K562 (cell line): ENCODE measurements around the gene RASGEF1C. TPM values are rescaled to one million over a fixed set of nuclear protein-coding genes. Genes with fewer than 3 reads are reported as not detected.

ENCODE experiments used
- CBX2 ChIP-seq: fragments of 200-600 bp; sonication (generic); IDR thresholded peaks from one replicate; pipeline ENCODE4 v1.6.1; 2012; ENCODE audit warnings: mild to moderate bottlenecking, low read length, inconsistent platforms; ENCODE audit not compliant: insufficient read depth, poor library complexity, severe bottlenecking
- CHD4 ChIP-seq: fragments of 200-600 bp; sonication (generic); IDR thresholded peaks from 3 replicates; pipeline ENCODE4 v1.6.1; 2012; ENCODE audit warnings: low read depth, mild to moderate bottlenecking, mixed read lengths, low read length, inconsistent platforms; ENCODE audit not compliant: insufficient read depth, insufficient replicate concordance, poor library complexity, severe bottlenecking
- COPS2 ChIP-seq: fragments of 450-650 bp; conservative IDR thresholded peaks from 2 replicates; pipeline ENCODE4 v1.6.1; 2016; ENCODE audit warnings: mild to moderate bottlenecking, moderate library complexity
- CXXC5 ChIP-seq: fragments of 250-450 bp; sonication (Bioruptor Pico); IDR thresholded peaks from 2 replicates; pipeline ENCODE4 v1.8.0; 2022; ENCODE audit warnings: inconsistent platforms, mild to moderate bottlenecking, moderate library complexity
- ELF1 ChIP-seq: fragments of 200-800 bp; sonication (Bioruptor generic); IDR thresholded peaks from 2 replicates; pipeline ENCODE4 v1.6.1; 2016; ENCODE audit warnings: missing genetic modification characterization, missing compliant biosample characterization
- FOXJ3 ChIP-seq: sonication (generic); formaldehyde crosslinking; IDR thresholded peaks from 2 replicates; pipeline ENCODE4 v1.4.0; 2020; ENCODE audit warnings: mild to moderate bottlenecking, missing genetic modification reagents
- HCFC1 ChIP-seq: IDR thresholded peaks from 2 replicates; pipeline ENCODE4 v1.6.1; 2012; ENCODE audit warnings: low read depth, low read length, improper control_type of control experiment
- HDAC6 ChIP-seq: IDR thresholded peaks from 2 replicates; pipeline ENCODE4 v1.6.1; 2012; ENCODE audit warnings: low read depth, mild to moderate bottlenecking, control low read depth, inconsistent platforms, low read length, moderate library complexity
- MCM3 ChIP-seq: fragments of 450-650 bp; IDR thresholded peaks from 2 replicates; pipeline ENCODE4 v1.6.1; 2016
- MEF2D ChIP-seq: conservative IDR thresholded peaks from 2 replicates; pipeline ENCODE4 v1.6.1; 2016; ENCODE audit warnings: low read depth, missing genetic modification characterization, missing compliant biosample characterization
- MTA1 ChIP-seq: fragments of 450-650 bp; IDR thresholded peaks from 2 replicates; pipeline ENCODE4 v1.6.1; 2017; ENCODE audit warnings: borderline replicate concordance
- NCOR1 ChIP-seq: fragments of 450-650 bp; IDR thresholded peaks from 2 replicates; pipeline ENCODE4 v1.6.1; 2016; ENCODE audit warnings: mild to moderate bottlenecking, moderate library complexity
- POLR2G ChIP-seq: fragments of 200-400 bp; formaldehyde crosslinking; IDR thresholded peaks from 2 replicates; pipeline ENCODE4 v1.6.1; 2017; ENCODE audit warnings: low read depth, mild to moderate bottlenecking, antibody characterized with exemption, low read length, moderate library complexity
- PURB ChIP-seq: sonication (generic); formaldehyde crosslinking; IDR thresholded peaks from 2 replicates; pipeline ENCODE4 v1.9.0; 2021; ENCODE audit warnings: low read depth, mild to moderate bottlenecking, missing genetic modification reagents
- RFX5 ChIP-seq: IDR thresholded peaks from 2 replicates; pipeline ENCODE4 v1.6.1; 2011; ENCODE audit warnings: low read depth, mild to moderate bottlenecking, improper control_type of control experiment, low read length
- SIRT6 ChIP-seq: IDR thresholded peaks from one replicate; pipeline ENCODE4 v1.6.1; 2012; ENCODE audit warnings: low read depth, mild to moderate bottlenecking, control low read depth, inconsistent platforms, low read length, moderate library complexity
- STAT5A ChIP-seq: IDR thresholded peaks from 2 replicates; pipeline ENCODE4 v1.6.1; 2012; ENCODE audit warnings: low read length, inconsistent platforms, borderline replicate concordance
- TAF7 ChIP-seq: fragments of 450-650 bp; IDR thresholded peaks from 2 replicates; pipeline ENCODE4 v1.6.1; 2016; ENCODE audit warnings: missing genetic modification characterization, missing compliant biosample characterization
- TCFL5 ChIP-seq: fragments of 250-450 bp; sonication (Bioruptor Pico); conservative IDR thresholded peaks from 2 replicates; pipeline ENCODE4 v1.6.1; 2021; ENCODE audit warnings: mild to moderate bottlenecking, moderate library complexity, matching md5 sums
- ZBTB2 ChIP-seq: fragments of 450-650 bp; IDR thresholded peaks from 2 replicates; pipeline ENCODE4 v1.6.1; 2016; ENCODE audit warnings: antibody characterized with exemption
- ZNF24 ChIP-seq: fragments of 450-650 bp; IDR thresholded peaks from 2 replicates; pipeline ENCODE4 v1.6.1; 2016
- ZNF436 ChIP-seq: fragments of 250-450, 450-650 bp; sonication (Bioruptor Pico); formaldehyde crosslinking; IDR thresholded peaks from 2 replicates; pipeline ENCODE4 v1.7.0; 2020; ENCODE audit warnings: mild to moderate bottlenecking
- ZNF445 ChIP-seq: fragments of 250-450 bp; sonication (Bioruptor Pico); IDR thresholded peaks from 2 replicates; pipeline ENCODE4 v1.4.0; 2020; ENCODE audit warnings: low read depth, mild to moderate bottlenecking, moderate library complexity
- ZNF584 ChIP-seq: fragments of 200-800 bp; sonication (Bioruptor generic); IDR thresholded peaks from 2 replicates; pipeline ENCODE4 v1.6.1; 2016; ENCODE audit warnings: low read depth, mild to moderate bottlenecking, missing genetic modification characterization, missing compliant biosample characterization
- ZNF764 ChIP-seq: fragments of 250-450 bp; sonication (Bioruptor Pico); IDR thresholded peaks from 2 replicates; pipeline ENCODE4 v1.4.0; 2020; ENCODE audit warnings: low read depth, mild to moderate bottlenecking, moderate library complexity
- polyA plus RNA-seq, 8 experiments: library from polyadenylated mRNA; depleted of rRNA in 4 of 8; stranded (reverse) in 5 of 8; unstranded in 3 of 8; fragments of >200 nt; fragmentation: Nextera tagmentation in 2 of 8; fragmentation: Illumina TruSeq in 1 of 8; extraction: Ambion mirVana in 2 of 8; extraction: Trizol in 1 of 8; gene quantifications; 2 replicates each; pipeline versions ENCODE4 v1.2.1 to v1.2.3, GENCODE V29; 2011 to 2014; ENCODE audit warnings: inconsistent platforms in 1 of 8, missing spikeins in 1 of 8
- total RNA-seq, 7 experiments: library from RNA; depleted of rRNA in 6 of 7; stranded (reverse); fragments of >200 nt in 6 of 7; fragmentation: Illumina TruSeq in 2 of 7; extraction: Trizol in 2 of 7; gene quantifications; 2 replicates each; pipeline versions ENCODE4 v1.2.1 to v1.2.3, GENCODE V29; 2011 to 2021; ENCODE audit warnings: low replicate concordance in 1 of 7
- TF ChIP-seq, protein P1 (sequence below): sonication (generic); formaldehyde crosslinking; IDR thresholded peaks from 2 replicates; pipeline ENCODE4 v1.8.1; 2023; ENCODE audit warnings: mild to moderate bottlenecking, missing genetic modification reagents
- TF ChIP-seq, protein P2 (sequence below): sonication (generic); formaldehyde crosslinking; IDR thresholded peaks from 2 replicates; pipeline ENCODE4 v1.9.0; 2022; ENCODE audit warnings: mild to moderate bottlenecking, missing genetic modification reagents

RASGEF1C gene
- total and polyA plus RNA-seq, 9 of the 15 experiments (the other 6 are each of a cell fraction or from before 2014, with no cell fraction given) = 0.04 to 1.1 (median 0.21) TPM; not detected in 4

DNA sequence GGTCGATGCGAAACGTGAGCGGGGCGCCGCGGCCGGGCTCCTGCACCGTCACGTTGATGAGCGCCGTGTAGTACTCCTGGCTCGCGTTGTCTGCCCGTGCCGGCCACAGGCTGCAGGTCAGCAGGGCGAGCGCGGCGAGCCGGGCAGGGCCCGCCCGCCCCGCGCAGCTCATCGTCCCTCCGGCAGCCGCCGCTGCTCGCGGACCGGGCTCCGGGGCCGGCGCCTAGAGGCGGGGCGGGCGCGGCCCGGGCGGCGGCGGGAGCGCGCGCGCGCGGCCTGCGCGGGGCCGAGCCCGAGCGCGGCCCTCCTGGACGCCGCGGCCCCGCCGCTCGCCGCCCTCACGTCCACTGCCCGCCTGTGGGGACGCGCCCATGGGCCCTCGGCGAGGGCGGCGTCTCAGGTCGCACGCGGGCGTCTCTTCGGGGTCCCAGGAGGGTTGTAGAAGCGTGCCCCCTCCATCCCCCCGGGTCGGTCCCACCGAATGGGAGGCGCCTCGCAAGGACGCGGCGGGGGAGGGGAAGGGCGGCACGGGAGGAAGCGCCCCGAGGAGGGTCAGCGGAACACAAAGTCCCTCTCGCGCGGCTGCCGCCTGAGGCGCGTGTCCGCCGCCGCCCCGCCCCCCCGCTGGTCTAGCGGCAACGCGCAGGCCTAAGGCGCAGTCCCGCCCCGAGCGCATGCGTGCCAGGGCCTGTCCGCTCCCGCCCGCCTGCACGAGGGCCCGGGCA lies 137.3 kb downstream of the RASGEF1C start, which contains the start of gene RNF130 (continued):
- no peak for TF ChIP-seq HDAC6
- TF ChIP-seq, protein P1, sequence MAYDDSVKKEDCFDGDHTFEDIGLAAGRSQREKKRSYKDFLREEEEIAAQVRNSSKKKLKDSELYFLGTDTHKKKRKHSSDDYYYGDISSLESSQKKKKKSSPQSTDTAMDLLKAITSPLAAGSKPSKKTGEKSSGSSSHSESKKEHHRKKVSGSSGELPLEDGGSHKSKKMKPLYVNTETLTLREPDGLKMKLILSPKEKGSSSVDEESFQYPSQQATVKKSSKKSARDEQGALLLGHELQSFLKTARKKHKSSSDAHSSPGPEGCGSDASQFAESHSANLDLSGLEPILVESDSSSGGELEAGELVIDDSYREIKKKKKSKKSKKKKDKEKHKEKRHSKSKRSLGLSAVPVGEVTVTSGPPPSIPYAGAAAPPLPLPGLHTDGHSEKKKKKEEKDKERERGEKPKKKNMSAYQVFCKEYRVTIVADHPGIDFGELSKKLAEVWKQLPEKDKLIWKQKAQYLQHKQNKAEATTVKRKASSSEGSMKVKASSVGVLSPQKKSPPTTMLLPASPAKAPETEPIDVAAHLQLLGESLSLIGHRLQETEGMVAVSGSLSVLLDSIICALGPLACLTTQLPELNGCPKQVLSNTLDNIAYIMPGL = peak; percentile 95; the same call in 1 of the 2 replicates
- TF ChIP-seq RFX5 = no peak
- no peak; the same call in 1 of the 2 replicates for TF ChIP-seq HCFC1
- TF ChIP-seq, protein P2, sequence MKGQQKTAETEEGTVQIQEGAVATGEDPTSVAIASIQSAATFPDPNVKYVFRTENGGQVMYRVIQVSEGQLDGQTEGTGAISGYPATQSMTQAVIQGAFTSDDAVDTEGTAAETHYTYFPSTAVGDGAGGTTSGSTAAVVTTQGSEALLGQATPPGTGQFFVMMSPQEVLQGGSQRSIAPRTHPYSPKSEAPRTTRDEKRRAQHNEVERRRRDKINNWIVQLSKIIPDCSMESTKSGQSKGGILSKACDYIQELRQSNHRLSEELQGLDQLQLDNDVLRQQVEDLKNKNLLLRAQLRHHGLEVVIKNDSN (CRISPR knock-in tag) = peak; percentile 46
- TF ChIP-seq CHD4 = no peak
- TF ChIP-seq MCM3 = no peak
- no peak; the same call in 1 of the 2 replicates for TF ChIP-seq ZBTB2
- no peak for TF ChIP-seq NCOR1
- peak; percentile 96 for TF ChIP-seq ZNF584
- no peak for TF ChIP-seq ZNF24
- TF ChIP-seq PURB = no peak
- no peak for TF ChIP-seq CBX2
- TF ChIP-seq TCFL5 = no peak
- TF ChIP-seq FOXJ3 = no peak
- TF ChIP-seq CXXC5 (CRISPR knock-in tag) = peak; percentile 96
- no peak for TF ChIP-seq MEF2D
- TF ChIP-seq POLR2G = peak; percentile 93
- no peak for TF ChIP-seq COPS2
- TF ChIP-seq STAT5A = no peak
- TF ChIP-seq ZNF764 = no peak
- TF ChIP-seq SIRT6 = no peak
- TF ChIP-seq ZNF445 (CRISPR knock-in tag) = no peak; the same call in 1 of the 2 replicates
- no peak for TF ChIP-seq TAF7 (tag)
- no peak for TF ChIP-seq ELF1 (tag)
- TF ChIP-seq MTA1 = no peak
- no peak for TF ChIP-seq ZNF436 (CRISPR knock-in tag)
